Choroid plexus epithelial cell (primary cell): ENCODE measurements around the gene RYR2.

ENCODE experiments used
- DNase-seq: peaks from one replicate; pipeline ENCODE4 v3.0.0-alpha.2; 2010; ENCODE audit warnings: low read depth
- H3K4me3 ChIP-seq: 2 replicates; pipeline ENCODE4 v1.5.1; 2011; ENCODE audit warnings: low read depth, mild to moderate bottlenecking, control low read depth, low read length, moderate library complexity
- TF ChIP-seq, protein P1 (sequence below): conservative IDR thresholded peaks from 2 replicates; pipeline ENCODE4 v1.5.1; 2011; ENCODE audit warnings: low read depth, mild to moderate bottlenecking, control low read depth, inconsistent platforms, low read length, moderate library complexity

RYR2 gene

DNA sequence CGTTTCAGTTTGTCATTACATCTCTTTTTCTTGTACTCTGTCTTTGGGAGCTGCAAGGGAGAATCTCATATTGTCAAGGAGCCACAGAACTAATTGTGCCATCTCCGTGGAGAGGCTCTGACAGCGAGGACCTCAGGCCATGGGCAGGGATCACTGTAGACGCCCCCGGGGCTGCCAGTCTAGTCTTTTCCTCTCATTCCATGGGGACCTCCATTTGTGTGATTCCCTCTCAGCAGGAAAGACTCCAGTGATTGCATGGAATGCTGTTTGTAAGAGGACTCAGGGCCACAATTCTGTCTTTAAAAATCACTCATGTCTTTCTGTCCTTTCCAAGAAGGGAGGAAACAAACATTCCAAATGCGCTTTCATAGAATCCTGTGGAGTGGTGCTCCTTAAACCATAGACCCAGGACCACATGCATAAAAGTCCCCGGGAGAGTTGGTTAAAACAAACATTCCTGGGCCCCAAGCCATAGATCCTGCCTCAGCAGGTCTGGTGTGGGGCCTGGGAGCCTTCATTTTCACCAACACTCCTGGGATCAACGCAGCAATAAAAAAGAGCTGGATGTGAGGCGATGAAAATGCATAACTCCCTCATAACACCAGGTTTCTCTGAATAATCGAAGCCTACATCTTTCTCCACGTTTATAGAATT, 744.2 kb downstream of the RYR2 start:
- no peak for DNase-seq
- TF ChIP-seq, protein P1, sequence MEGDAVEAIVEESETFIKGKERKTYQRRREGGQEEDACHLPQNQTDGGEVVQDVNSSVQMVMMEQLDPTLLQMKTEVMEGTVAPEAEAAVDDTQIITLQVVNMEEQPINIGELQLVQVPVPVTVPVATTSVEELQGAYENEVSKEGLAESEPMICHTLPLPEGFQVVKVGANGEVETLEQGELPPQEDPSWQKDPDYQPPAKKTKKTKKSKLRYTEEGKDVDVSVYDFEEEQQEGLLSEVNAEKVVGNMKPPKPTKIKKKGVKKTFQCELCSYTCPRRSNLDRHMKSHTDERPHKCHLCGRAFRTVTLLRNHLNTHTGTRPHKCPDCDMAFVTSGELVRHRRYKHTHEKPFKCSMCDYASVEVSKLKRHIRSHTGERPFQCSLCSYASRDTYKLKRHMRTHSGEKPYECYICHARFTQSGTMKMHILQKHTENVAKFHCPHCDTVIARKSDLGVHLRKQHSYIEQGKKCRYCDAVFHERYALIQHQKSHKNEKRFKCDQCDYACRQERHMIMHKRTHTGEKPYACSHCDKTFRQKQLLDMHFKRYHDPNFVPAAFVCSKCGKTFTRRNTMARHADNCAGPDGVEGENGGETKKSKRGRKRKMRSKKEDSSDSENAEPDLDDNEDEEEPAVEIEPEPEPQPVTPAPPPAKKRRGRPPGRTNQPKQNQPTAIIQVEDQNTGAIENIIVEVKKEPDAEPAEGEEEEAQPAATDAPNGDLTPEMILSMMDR: no peak
- H3K4me3 ChIP-seq: no peak overlapping the region

- no peak overlapping the region for H3K4me3 ChIP-seq
- TF ChIP-seq, protein P1: no peak
These were observed 746.1 kb downstream of the RYR2 start for GRCh38 chr1:237788069-237788468.

DNA sequence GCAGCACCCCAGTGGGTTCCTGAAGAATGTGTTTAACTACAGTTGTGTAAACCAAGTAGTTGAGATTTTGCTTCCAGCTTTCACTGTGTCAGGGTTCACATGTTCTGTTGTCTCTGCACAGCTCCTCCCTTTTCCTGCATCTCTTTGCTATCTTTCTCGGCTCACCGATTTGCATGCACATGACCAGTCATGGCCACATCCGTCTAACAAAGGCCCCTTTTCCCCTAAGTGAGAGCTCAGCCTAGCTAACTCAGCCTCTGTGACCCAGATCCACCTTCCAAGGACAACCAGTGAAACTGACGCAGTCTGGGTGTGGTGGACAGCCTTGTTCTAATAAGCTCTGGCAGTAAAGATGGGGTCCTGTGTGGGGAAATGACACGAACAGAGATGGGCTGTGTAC, 747.6 kb downstream of the RYR2 start:
- DNase-seq: no peak
- TF ChIP-seq, protein P1: no peak
- H3K4me3 ChIP-seq: no peak overlapping the region

More at GRCh38 chr1:237788069-237788468, 746.1 kb downstream of the RYR2 start:
- DNase-seq: no peak

DNA sequence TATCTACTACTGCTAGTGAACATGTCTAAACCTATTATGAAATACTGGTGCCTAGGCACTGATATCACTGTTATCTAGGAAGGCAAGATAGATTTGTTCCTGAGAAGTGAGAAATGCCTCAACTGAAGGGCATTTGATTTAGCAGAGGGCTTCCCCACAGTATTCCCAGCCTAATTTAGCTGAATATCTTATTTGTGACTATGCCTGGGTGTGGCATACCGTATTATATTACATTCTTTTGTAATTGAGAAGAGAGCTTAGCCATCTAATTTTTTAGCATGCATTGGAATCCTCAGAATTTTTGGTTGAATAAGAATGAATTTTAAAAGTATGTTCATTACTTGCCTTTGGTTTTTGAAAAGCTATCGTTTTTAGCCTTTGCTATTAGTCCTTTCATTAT, 749.6 kb downstream of the RYR2 start:
- DNase-seq: no peak
- TF ChIP-seq, protein P1: no peak
- H3K4me3 ChIP-seq: no peak overlapping the region

- TF ChIP-seq, protein P1: no peak
- no peak for DNase-seq
- H3K4me3 ChIP-seq: no peak overlapping the region
These were observed 750.2 kb downstream of the RYR2 start for GRCh38 chr1:237792149-237792548.

GRCh38 chr1:237792726-237793125, 750.7 kb downstream of the RYR2 start:
- TF ChIP-seq, protein P1: no peak
- no peak for DNase-seq
- H3K4me3 ChIP-seq: no peak overlapping the region

DNA sequence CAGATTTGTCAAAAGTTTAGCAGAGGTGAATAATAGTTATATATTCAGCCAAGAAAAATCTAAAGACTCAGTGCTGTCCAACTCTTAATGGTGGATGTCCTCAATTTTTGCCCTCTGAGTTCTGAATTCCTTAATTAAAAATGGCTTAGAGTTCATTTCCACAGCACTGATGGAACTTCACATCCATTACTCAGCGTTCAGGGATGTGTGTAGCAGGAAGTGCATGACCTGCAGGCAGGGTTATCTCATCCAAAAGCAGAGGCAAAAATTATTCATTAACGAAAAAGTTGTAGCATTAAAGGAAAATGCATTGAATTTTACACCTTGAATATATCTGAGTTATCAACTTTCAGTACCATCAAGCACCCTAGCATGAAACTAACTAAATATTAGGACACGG, 752.1 kb downstream of the RYR2 start:
- TF ChIP-seq, protein P1: no peak
- DNase-seq: no peak
- H3K4me3 ChIP-seq: no peak overlapping the region
